GM19328 (cell line): ENCODE results near the gene CHST14.

ENCODE experiments used
- ATAC-seq: cut with Tn5 transposase; IDR thresholded peaks from one replicate; pipeline ENCODE4 v1.9.1; 2021; ENCODE audit warnings: mild to moderate bottlenecking, moderate library complexity; ENCODE audit not compliant: unreplicated experiment

CHST14 gene

DNA sequence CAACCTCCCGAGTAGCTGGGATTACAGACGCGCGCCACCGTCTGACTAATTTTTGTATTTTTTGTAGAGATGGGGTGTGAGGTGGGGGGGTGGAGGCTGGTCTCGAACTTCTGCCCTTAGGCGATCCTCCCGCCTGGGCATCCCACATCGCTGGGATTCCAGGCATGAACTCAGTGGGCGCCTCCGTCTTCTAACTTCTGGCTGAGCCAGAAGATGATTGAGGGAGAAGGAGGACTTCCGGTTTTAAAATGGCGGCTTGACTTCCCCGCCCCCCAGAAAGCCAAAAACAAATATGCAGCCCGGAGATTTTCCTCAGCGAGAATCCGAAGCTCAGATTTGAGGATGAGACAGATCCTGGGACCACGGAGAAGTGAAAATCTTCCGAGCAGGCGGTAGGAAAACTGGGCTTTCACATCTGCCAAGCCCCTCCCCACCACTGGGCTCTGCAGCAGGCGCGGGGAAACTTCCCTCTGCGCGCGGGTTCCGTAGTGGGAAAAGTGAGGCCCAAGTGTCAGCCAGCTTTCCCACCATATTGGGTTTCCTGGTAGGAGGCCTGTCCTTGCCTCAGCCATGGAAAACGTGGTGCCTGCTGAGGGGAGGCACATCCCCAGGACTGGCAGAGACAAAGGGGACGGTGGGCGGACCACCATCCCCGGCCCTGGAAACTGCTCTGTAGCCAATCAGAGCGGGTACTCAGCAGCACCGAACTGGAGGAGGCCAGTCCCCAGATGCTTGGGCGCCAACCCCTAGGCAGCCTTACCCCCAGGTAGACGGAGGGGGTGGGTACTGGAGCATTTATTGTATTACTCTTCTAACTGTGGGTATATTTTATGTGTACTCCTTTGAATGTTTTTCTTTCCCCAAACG lies 17.3 kb downstream of the CHST14 start:
- ATAC-seq: no peak

DNA sequence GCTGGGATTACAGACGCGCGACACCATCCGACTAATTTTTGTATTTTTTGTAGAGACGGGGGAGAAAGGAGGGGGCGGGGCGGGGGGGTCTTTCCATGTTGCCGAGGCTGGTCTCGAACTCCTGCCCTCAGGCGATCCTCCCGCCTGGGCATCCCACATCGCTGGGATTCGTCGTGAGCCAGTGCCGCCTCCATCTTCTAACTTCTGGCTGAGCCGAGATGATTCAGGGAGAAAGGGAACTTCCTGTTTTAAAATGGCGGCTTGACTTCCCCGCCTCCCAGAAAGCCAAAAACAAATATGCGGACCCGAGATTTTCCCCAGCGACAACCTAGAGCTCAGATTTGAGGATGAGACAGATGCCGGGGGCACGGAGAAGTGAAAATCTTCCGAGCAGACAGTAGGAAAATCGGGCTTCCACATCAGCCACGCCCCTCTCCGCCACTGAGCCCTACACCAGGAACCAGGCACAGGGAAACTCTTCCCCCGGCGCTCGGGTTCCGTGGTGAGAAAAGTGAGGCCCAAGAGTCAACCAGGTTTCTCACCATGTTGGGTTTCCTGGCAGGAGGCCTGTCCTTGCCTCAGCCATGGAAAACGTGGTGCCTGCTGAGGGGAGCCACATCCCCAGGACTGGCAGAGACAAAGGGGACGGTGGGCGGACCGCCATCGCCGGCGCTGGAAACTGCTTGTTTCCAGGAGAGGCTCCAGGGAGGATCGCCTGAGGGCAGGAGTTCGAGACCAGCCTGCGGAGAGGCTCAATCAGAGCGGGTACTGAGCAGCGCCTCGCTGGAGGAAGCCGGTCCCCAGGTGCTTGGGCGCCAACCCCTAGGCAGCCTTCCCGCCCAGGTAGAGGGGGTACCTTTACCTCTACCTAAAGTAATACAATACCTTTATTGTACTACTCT lies 18.7 kb downstream of the CHST14 start:
- ATAC-seq: no peak

DNA sequence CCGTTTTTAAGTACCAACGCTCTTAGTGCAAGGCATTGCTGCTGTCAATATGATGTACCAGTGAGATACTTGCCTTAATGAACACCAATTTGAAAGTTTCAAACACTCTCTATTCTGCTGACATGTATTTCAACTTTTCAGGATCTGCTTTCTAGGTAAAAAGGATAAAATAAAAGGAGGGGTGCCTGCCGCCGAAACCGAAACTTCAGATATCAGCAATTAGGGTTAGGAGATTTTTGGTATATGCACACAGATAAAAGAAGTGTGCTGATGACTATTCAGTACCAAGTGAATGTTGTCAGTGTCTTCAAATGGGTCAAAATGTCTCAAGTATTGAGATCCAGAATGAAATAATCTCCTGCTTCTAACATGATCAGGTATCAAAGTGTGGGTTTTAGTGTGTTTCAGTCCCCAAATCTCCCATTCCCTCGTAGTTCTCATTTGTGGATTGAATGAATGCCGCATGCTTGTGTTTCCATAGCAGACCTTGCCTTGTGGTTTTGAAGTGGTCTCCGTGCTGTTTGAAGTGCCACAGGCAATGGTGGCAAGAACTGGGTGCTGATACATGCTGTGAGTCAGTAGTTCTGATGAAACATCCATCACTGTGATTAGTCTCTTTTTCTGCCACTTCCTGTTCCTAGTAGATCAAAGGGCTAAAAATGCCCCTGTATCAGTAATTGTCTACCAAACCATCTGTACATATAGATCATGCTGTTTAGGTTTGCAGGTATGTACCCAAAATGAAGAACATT lies 22.5 kb downstream of the CHST14 start:
- ATAC-seq: no peak

DNA sequence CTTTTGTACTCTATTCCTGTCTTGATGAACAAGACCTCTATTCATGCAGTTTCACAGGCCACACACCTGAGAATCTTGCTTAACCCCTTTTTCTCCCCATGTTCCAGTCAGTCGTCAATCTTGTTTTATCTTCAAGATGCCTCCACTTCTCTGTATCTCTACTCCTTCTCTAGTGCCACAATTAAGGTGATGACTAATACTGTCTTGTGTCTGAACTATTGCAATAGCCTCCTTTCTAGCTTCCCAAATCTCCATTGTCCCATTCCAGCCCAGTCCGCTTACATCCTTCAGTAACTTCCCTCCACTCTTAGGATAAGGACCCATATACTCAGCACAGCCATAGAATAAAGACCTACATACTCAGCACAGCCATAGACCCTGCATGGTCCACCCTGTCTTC lies 24.7 kb downstream of the CHST14 start:
- no peak for ATAC-seq

GRCh38 chr15:40498418-40498817 lies 27.6 kb downstream of the CHST14 start:
- ATAC-seq: no peak

- ATAC-seq: no peak
Observed at GRCh38 chr15:40498891-40499290, 28.1 kb downstream of the CHST14 start.

- ATAC-seq: no peak
Observed at GRCh38 chr15:40499931-40500330, 29.1 kb downstream of the CHST14 start.

DNA sequence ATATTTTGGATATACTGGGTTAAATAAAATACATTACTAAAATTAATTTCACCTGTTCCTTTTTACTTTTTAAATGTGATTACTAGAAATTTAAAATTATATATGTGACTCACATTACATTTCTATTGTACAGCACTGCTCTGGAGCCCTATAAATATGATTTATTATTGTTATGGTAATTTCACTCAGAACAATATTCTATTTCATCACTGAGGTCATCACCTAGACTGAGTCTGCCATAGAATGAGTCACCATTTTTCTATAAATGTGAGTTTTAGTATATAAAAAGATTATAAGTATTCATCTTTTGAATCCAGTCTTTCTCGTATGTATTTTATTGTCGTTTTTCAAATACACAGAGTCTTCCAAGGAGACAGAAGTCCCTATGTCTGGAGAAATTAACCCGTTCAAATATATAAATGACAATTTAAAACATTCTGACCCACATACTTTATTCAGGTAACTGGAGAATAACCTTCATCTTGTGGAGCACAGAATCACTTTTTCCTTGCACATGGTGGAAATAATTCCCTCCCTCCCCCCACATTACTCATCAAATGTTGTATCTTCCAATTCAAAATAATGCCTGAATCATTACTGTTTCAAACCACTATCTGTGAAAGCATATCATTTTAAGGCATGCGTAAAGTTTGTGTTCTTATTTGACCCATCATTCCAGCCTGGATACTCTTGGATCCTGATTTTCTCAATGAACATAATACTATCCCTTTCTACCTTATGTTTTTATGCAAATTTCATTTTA lies 30.0 kb downstream of the CHST14 start:
- no peak for ATAC-seq

GRCh38 chr15:40501487-40501886 lies 30.7 kb downstream of the CHST14 start:
- no peak for ATAC-seq

- no peak for ATAC-seq
Observed at GRCh38 chr15:40506964-40507571, 36.3 kb downstream of the CHST14 start.

DNA sequence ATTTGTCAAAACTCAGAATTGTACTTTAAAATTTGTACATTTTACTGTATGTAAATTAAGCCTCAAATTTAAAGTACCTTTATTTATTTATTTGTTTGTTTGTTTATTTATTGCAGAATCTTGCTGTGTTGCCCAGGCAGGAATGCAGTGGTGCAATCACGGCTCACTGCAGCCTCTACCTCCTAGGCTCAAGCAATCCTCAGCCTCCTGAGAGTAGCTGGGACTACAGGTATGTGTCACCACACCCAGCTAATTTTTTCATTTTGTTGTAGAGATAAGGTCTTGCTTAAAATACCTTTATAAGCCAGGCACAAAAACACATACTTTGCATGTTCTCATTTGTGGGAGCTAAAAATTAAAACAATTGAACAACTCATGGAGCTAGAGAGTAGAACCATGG lies 37.4 kb downstream of the CHST14 start:
- ATAC-seq: no peak

GRCh38 chr15:40510201-40510600 lies 39.4 kb downstream of the CHST14 start:
- ATAC-seq: no peak

GRCh38 chr15:40511093-40511471 lies 40.3 kb downstream of the CHST14 start:
- ATAC-seq: no peak

DNA sequence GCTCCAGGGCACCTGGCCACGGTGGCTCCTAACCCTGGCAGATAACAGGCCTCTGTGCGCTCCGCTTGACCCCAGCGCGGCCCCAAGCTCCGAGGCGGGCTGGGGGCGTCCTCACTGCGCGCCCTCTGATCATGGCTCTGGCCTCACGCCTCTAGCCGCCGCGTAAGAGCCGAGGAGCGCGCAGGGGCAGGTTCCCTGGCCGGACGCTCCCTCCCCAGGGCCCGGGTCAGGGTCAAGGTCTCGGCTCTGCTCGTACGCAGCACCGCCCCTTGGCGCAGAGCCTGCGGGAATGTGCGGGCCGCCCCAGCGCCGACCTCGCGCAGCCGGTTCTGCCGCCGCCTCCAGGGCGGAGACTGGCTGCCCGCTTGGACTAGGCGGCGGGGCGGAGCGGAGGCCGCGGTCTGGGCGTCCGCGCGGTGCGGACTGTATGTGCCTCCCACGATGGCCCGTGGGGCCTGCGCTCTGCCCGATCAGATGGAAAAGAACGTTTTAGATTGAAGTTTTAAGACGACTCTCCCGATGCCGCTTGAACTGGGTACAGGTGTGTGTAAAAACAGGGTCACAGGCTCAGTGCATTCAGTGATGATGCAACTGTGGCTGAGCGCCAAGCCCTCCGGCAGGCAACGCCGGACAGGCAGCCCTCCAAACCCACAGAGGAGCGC lies 40.8 kb downstream of the CHST14 start:
- ATAC-seq: no peak

DNA sequence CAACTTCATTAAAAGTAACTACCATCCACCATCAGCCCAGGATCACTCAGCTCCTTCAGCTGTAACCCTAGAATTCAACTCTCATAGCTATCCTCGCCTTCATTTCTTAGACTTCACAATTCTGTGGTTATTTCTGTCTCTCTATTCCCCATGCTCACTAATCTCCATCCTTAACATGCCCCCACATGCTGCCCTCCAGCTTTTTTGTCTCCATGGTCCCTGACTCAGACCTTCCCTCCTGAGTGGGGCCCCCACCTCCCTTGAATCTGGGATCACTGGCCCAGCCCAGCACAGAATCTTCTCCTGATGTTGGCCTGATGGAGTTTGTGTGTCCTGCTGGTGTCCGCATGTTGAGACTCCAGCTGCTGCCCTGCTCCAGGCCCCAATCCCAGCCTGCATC lies 41.7 kb downstream of the CHST14 start:
- no peak for ATAC-seq

DNA sequence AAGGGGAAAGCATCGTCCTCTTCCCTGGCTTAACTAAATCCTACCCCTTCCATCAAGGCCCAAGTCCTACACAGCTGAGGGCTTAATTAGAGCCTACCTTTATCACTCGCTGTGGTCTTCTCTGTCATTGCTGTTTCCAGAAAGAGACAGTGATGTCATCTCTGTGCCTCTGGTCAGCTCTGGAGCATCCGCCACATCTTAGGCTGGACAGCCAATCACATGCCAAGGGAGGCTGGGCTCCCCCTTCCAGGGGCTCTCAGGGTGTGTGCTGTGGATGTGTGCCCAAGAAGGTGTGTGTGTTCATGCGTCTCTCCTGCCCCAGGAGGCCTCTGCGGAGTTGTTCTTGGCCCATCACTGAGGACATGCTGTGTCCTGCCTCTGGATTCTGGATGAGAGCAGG lies 42.8 kb downstream of the CHST14 start:
- no peak for ATAC-seq

- no peak for ATAC-seq
Observed at GRCh38 chr15:40516322-40516721, 45.5 kb downstream of the CHST14 start.
